DND-41 (cell line): ENCODE measurements around the gene CALR.
"Not testable (repeated sequence)": the region's sequence is repeated elsewhere in the genome, so short reads cannot be mapped to it uniquely, and the experiment has no call there.

Experiments used
- ATAC-seq: fragments of 200-7000 bp; cut with Tn5 transposase; 3 replicates; pipeline ENCODE4 v1.9.1; 2021; ENCODE audit warnings: low read depth; ENCODE audit not compliant: insufficient read depth
- DNase-seq: peaks from one replicate; pipeline ENCODE4 v3.0.0-alpha.2; 2020
- H2AFZ ChIP-seq: 2 replicates; pipeline ENCODE4 v1.6.0; 2012; ENCODE audit warnings: low read depth, low read length
- H3K27ac ChIP-seq: 2 replicates; pipeline ENCODE4 v1.5.1; 2012; ENCODE audit warnings: low read length, inconsistent platforms
- H3K27me3 ChIP-seq: fragments of 200-600 bp; sonication (generic); 2 replicates; pipeline ENCODE4 v1.6.0; 2012; ENCODE audit warnings: low read length, mild to moderate bottlenecking, inconsistent platforms; ENCODE audit not compliant: insufficient read depth, poor library complexity
- H3K36me3 ChIP-seq: 2 replicates; pipeline ENCODE4 v1.5.1; 2012; ENCODE audit warnings: low read length, inconsistent platforms; ENCODE audit not compliant: insufficient read depth
- H3K4me1 ChIP-seq: 2 replicates; pipeline ENCODE4 v1.5.1; 2012; ENCODE audit warnings: mild to moderate bottlenecking, low read length; ENCODE audit not compliant: insufficient read depth
- H3K4me2 ChIP-seq: 2 replicates; pipeline ENCODE4 v1.6.0; 2012; ENCODE audit warnings: mild to moderate bottlenecking, moderate library complexity, low read length, inconsistent platforms; ENCODE audit not compliant: insufficient read depth
- H3K4me3 ChIP-seq, 2 experiments: fragments of 200-600 bp in 1 of 2; shearing (Covaris generic) in 1 of 2; 2 replicates each; pipeline ENCODE4 v1.5.1; 2012 to 2016; ENCODE audit warnings: inconsistent platforms in 2 of 2, low read length in 2 of 2, mild to moderate bottlenecking in 2 of 2, low read depth in 1 of 2, moderate library complexity in 1 of 2
- H3K79me2 ChIP-seq: 2 replicates; pipeline ENCODE4 v1.6.0; 2012; ENCODE audit warnings: low read length, inconsistent platforms; ENCODE audit not compliant: insufficient read depth
- H3K9ac ChIP-seq: 2 replicates; pipeline ENCODE4 v1.6.0; 2012; ENCODE audit warnings: low read depth, mild to moderate bottlenecking, inconsistent platforms, low read length, moderate library complexity
- H3K9me3 ChIP-seq: 2 replicates; pipeline ENCODE4 v1.5.1; 2012; ENCODE audit warnings: low read length, moderate library complexity, mild to moderate bottlenecking, inconsistent platforms; ENCODE audit not compliant: insufficient read depth, severe bottlenecking
- H4K20me1 ChIP-seq: 2 replicates; pipeline ENCODE4 v1.6.0; 2012; ENCODE audit warnings: low read length; ENCODE audit not compliant: insufficient read depth
- EZH2 ChIP-seq: IDR thresholded peaks from 3 replicates; pipeline ENCODE4 v1.6.1; 2012; ENCODE audit warnings: borderline replicate concordance, low read depth, mild to moderate bottlenecking, moderate library complexity, low read length, inconsistent platforms; ENCODE audit not compliant: severe bottlenecking
- TF ChIP-seq, protein P1 (sequence below): IDR thresholded peaks from 2 replicates; pipeline ENCODE4 v1.5.1; 2012; ENCODE audit warnings: borderline replicate concordance, low read length, moderate library complexity, mild to moderate bottlenecking; ENCODE audit not compliant: poor library complexity, severe bottlenecking; ENCODE audit errors: extremely low read depth

CALR gene

DNA sequence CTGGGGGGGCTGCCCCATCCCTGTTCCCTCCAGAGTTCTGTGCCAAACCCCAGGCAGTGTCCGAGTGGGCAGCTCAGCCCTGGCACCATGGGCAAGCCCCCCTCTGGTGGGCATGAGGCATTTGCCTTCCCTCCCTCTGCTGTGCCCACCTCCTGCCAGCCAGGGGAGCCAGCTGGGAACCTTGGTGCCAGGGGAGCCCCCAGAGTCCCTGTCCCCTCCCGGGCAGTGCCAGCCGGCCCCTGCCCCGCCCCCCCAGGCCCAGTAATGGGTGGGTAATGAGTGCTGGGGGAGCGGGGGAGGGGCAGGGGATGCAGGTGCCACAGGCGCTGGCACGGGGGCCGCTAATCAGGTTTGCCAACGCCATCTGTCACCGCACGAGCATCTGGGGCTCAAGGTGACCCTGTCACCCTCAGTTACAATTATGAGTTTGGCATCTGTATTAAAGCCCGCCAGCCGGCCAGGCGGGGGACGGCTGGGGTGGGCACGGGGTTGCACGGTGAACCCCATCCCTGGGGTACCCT, 36.9 kb downstream of the CALR start:
- no peaks in the 10 kb centered on the region for H3K27me3 ChIP-seq

DNA sequence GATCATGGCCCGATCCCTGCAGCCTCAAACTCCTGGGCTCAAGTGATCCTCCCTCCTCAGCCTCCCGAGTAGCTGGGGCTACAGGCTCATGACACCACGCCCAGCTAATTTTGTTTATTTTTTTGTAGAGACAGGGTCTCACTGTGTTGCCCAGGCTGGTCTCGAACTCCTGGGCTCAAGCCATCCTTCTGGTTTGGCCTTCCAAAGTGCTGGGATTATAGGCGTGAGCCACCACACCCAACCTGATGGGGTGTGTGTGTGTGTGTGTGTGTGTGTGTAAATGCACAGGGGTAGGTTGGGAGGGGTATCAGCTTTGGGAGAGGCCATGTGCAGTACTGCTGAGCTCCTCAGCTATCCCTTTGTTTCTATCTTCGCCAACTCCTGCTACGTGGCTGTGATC, 37.7 kb downstream of the CALR start:
- H3K79me2 ChIP-seq, H3K27ac ChIP-seq: not testable (repeated sequence)

More for the DNA sequence above, 36.9 kb downstream of the CALR start:
- no peak overlapping the region for H2AFZ ChIP-seq
- TF ChIP-seq EZH2: no peak
- TF ChIP-seq, protein P1, sequence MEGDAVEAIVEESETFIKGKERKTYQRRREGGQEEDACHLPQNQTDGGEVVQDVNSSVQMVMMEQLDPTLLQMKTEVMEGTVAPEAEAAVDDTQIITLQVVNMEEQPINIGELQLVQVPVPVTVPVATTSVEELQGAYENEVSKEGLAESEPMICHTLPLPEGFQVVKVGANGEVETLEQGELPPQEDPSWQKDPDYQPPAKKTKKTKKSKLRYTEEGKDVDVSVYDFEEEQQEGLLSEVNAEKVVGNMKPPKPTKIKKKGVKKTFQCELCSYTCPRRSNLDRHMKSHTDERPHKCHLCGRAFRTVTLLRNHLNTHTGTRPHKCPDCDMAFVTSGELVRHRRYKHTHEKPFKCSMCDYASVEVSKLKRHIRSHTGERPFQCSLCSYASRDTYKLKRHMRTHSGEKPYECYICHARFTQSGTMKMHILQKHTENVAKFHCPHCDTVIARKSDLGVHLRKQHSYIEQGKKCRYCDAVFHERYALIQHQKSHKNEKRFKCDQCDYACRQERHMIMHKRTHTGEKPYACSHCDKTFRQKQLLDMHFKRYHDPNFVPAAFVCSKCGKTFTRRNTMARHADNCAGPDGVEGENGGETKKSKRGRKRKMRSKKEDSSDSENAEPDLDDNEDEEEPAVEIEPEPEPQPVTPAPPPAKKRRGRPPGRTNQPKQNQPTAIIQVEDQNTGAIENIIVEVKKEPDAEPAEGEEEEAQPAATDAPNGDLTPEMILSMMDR: no peak
- no peaks in the 10 kb centered on the region for H3K79me2 ChIP-seq
- no peaks in the 10 kb centered on the region for H3K9me3 ChIP-seq
- H3K4me2 ChIP-seq: no peak overlapping the region
- no peak overlapping the region for H3K27ac ChIP-seq
- no peak overlapping the region for H3K9ac ChIP-seq
- H3K36me3 ChIP-seq: no peaks in the 10 kb centered on the region
- ATAC-seq (no peak), DNase-seq (no peak)
- H3K4me3 ChIP-seq: no peak overlapping the region
- no peaks in the 10 kb centered on the region for H3K4me1 ChIP-seq
- H4K20me1 ChIP-seq: 0 out of 2 replicates have a peak, but pooled peaks cover 3% of the 10 kb centered on the region

DNA sequence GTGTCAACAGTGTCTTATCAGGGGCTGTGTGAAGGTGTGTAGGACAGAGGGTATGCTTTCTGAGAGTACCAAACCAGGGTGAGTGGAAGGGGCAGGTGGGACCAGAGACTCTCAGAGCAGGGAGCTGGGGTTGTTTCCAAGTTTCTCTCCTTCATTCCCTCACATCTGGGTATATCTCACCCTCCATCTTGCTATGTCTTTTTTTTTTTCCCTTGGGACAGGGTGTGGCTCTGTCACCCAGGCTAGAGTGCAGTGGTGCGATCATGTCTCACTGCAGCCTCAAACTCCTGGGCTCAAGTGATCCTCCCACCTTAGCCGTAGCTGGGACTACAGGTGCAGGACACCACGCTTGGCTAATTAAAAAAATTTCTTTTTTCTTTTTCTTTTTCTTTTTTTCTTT, 41.6 kb downstream of the CALR start:
- peaks cover 4% of the 10 kb centered on the region for H3K27me3 ChIP-seq
- H3K79me2 ChIP-seq: no peaks in the 10 kb centered on the region
- no peak for TF ChIP-seq EZH2
- TF ChIP-seq, protein P1: no peak

More for the DNA sequence above, 37.7 kb downstream of the CALR start:
- not testable (repeated sequence) for H3K9me3 ChIP-seq, H4K20me1 ChIP-seq, H3K36me3 ChIP-seq, H3K4me2 ChIP-seq, H3K4me3 ChIP-seq, ATAC-seq, H2AFZ ChIP-seq, H3K4me1 ChIP-seq, H3K27me3 ChIP-seq, H3K9ac ChIP-seq, DNase-seq

DNA sequence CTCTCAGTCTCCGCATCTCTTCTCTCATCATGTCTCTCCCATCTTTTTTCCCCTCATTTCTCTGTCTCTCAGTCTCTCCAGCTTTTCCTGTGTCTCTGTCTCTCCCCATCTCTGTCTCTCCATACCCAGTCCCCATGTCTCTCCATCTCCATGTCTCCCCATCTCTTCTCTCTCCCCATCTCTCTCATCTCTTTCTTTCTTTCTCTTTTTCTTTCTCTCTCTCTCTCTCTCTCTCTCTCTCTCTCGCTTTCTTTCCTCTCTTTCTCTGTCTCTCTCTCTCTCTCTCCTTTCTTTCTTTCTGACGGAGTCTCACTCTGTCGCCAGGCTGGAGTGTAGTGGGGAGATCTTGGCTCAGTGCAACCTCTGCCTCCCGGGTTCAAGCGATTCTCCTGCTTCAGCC, 44.2 kb downstream of the CALR start:
- no peaks in the 10 kb centered on the region for H3K36me3 ChIP-seq
- H4K20me1 ChIP-seq: 0 out of 2 replicates have a peak, but pooled peaks cover 3% of the 10 kb centered on the region
- DNase-seq (no peak), ATAC-seq (no peak)
- TF ChIP-seq, protein P1: no peak
- no peak for TF ChIP-seq EZH2
- H3K27ac ChIP-seq: no peak overlapping the region
- H3K4me3 ChIP-seq: no peak overlapping the region
- H3K27me3 ChIP-seq: peaks cover 4% of the 10 kb centered on the region
- H3K4me2 ChIP-seq: peak overlapping the region; percentile 77; the same call in 1 of the 2 replicates
- peaks cover 9% of the 10 kb centered on the region for H3K4me1 ChIP-seq
- peak overlapping the region; percentile 44; the same call in 1 of the 2 replicates for H3K9ac ChIP-seq
- no peak overlapping the region for H2AFZ ChIP-seq
- no peaks in the 10 kb centered on the region for H3K79me2 ChIP-seq
- no peaks in the 10 kb centered on the region for H3K9me3 ChIP-seq

More for the DNA sequence above, 41.6 kb downstream of the CALR start:
- Histone ChIP-seq H4K20me1 (0 out of 2 replicates have a peak, but pooled peaks cover 3% of the 10 kb centered on the region), H3K36me3 (no peaks in the 10 kb centered on the region), H3K9me3 (no peaks in the 10 kb centered on the region), H3K9ac (no peak overlapping the region), H2AFZ (no peak overlapping the region), H3K27ac (no peak overlapping the region), H3K4me1 (peaks cover 9% of the 10 kb centered on the region), H3K4me3 (no peak overlapping the region), H3K4me2 (no peak overlapping the region)
- DNase-seq: no peak
- no peak for ATAC-seq
